ENCODE results near the gene KRT73. TPM values are rescaled to one million over a fixed set of nuclear protein-coding genes. Genes with fewer than 3 reads are reported as not detected.

Gene KRT73
- total and polyA plus RNA-seq, 4 donors, result not detected

DNA sequence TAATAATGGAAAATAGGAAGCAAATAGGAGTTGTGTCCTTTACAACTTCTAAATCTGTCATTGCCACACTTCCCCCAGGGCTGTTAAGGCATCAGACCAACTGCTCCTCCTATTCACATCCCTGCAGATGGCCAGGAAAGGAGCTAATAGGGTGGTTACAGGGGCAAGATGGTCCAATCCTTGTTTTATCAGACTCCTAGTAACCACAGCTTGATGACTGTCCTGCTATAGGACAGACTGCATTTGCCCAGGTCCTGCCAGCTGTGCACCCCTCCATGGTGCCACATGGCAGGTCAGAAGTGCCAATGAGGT is 44.5 kb upstream of the KRT73 start:
- DNase-seq (ENCODE audit: low spot score), result no peak
- Histone ChIP-seq H3K4me3 (ENCODE audit: low read depth in 1 of 3, low read length in 3 of 3) (no peak overlapping the region), H3K4me1 (ENCODE audit: control insufficient read depth in 4 of 4, insufficient read depth in 4 of 4, low read length in 3 of 4) (no peaks in the 10 kb centered on the region), H3K9ac (ENCODE audit: low read depth in 1 of 2, low read length in 2 of 2) (no peak overlapping the region), H3K27me3 (ENCODE audit: control insufficient read depth in 4 of 4, insufficient read depth in 4 of 4, low read length in 3 of 4) (peaks cover 0 to 2% (median 0%) of the 10 kb centered on the region in 4 donors), H3K9me3 (ENCODE audit: control insufficient read depth in 4 of 4, low read length in 3 of 4) (no peaks in the 10 kb centered on the region), H3K36me3 (ENCODE audit: control insufficient read depth in 4 of 4, insufficient read depth in 3 of 4, low read depth in 1 of 4, low read length in 3 of 4) (no peaks in the 10 kb centered on the region), H3K27ac (ENCODE audit: low read depth in 1 of 2, low read length in 2 of 2) (no peak overlapping the region)
- TF ChIP-seq, protein P1, sequence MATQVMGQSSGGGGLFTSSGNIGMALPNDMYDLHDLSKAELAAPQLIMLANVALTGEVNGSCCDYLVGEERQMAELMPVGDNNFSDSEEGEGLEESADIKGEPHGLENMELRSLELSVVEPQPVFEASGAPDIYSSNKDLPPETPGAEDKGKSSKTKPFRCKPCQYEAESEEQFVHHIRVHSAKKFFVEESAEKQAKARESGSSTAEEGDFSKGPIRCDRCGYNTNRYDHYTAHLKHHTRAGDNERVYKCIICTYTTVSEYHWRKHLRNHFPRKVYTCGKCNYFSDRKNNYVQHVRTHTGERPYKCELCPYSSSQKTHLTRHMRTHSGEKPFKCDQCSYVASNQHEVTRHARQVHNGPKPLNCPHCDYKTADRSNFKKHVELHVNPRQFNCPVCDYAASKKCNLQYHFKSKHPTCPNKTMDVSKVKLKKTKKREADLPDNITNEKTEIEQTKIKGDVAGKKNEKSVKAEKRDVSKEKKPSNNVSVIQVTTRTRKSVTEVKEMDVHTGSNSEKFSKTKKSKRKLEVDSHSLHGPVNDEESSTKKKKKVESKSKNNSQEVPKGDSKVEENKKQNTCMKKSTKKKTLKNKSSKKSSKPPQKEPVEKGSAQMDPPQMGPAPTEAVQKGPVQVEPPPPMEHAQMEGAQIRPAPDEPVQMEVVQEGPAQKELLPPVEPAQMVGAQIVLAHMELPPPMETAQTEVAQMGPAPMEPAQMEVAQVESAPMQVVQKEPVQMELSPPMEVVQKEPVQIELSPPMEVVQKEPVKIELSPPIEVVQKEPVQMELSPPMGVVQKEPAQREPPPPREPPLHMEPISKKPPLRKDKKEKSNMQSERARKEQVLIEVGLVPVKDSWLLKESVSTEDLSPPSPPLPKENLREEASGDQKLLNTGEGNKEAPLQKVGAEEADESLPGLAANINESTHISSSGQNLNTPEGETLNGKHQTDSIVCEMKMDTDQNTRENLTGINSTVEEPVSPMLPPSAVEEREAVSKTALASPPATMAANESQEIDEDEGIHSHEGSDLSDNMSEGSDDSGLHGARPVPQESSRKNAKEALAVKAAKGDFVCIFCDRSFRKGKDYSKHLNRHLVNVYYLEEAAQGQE (IDR thresholded peaks at IDR 0.05), result no peak
- TF ChIP-seq RXRA (IDR thresholded peaks at IDR 0.05), result no peak
- TF ChIP-seq, protein P2, sequence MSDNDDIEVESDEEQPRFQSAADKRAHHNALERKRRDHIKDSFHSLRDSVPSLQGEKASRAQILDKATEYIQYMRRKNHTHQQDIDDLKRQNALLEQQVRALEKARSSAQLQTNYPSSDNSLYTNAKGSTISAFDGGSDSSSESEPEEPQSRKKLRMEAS (IDR thresholded peaks at IDR 0.05), result no peak
- TF ChIP-seq, protein P3, sequence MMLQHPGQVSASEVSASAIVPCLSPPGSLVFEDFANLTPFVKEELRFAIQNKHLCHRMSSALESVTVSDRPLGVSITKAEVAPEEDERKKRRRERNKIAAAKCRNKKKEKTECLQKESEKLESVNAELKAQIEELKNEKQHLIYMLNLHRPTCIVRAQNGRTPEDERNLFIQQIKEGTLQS (IDR thresholded peaks at IDR 0.05), result no peak
- TF ChIP-seq, protein P4, sequence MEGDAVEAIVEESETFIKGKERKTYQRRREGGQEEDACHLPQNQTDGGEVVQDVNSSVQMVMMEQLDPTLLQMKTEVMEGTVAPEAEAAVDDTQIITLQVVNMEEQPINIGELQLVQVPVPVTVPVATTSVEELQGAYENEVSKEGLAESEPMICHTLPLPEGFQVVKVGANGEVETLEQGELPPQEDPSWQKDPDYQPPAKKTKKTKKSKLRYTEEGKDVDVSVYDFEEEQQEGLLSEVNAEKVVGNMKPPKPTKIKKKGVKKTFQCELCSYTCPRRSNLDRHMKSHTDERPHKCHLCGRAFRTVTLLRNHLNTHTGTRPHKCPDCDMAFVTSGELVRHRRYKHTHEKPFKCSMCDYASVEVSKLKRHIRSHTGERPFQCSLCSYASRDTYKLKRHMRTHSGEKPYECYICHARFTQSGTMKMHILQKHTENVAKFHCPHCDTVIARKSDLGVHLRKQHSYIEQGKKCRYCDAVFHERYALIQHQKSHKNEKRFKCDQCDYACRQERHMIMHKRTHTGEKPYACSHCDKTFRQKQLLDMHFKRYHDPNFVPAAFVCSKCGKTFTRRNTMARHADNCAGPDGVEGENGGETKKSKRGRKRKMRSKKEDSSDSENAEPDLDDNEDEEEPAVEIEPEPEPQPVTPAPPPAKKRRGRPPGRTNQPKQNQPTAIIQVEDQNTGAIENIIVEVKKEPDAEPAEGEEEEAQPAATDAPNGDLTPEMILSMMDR (IDR thresholded peaks at IDR 0.05; ENCODE audit: low read depth, low read length, missing input control), result no peak
- no peak for TF ChIP-seq YY1 (IDR thresholded peaks at IDR 0.05)
- no peak for TF ChIP-seq RAD21 (IDR thresholded peaks at IDR 0.05)
- TF ChIP-seq HNF4G (IDR thresholded peaks at IDR 0.05), result no peak
- TF ChIP-seq SP1 (IDR thresholded peaks at IDR 0.05), result no peak
- TF ChIP-seq TAF1 (conservative IDR thresholded peaks at IDR 0.05), result no peak
- TF ChIP-seq FOXA1 (IDR thresholded peaks at IDR 0.05), result no peak
- TF ChIP-seq FOXA2 (IDR thresholded peaks at IDR 0.05), result no peak
- no peak for TF ChIP-seq GABPA (IDR thresholded peaks at IDR 0.05 in 1 of 2, conservative IDR thresholded peaks at IDR 0.05 in 1 of 2)

DNA sequence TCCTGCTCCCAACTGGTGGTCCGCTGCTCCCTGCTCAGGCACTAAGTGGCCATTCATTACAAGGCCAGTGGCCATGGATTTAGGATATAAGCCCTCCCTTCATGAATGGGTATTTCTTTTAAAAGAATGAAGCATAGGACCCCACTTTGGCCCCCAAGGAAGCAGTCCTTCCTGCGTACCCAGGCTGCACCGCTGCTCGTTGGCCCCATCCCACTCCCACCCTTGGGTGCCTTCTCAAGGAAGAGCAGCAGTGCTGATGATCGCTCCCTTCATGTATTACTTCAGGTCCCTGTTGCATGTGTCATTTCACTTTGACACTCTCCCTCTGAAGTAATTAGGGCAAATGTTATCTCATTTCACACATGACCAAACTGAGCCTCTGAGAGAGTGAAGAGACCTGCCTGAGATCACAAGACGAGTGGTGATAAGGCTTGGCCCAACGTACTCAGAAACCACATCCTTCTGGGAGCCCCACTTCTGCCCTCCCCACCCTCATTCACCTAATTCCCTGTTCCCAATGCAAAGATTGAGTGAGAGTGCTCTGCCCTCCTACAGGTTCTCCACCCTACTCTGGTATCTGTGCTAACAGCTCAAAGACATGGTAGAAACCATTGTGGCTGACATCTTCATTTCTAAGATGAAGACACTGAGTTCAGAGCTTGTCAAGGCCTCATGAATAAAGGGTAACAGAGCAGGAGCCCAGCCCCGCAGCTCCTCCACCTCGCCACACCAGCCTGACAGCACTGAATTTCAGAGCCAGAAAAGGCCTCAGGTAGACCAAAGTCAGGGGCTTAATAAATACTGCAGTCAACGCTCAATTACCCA is 43.9 kb upstream of the KRT73 start:
- H3K4me1 ChIP-seq (ENCODE audit: control insufficient read depth in 4 of 4, insufficient read depth in 4 of 4, low read length in 3 of 4), result no peaks in the 10 kb centered on the region
- DNase-seq (ENCODE audit: low spot score), result peak; percentile 62
- no peak overlapping the region for H3K4me3 ChIP-seq (ENCODE audit: low read depth in 1 of 3, low read length in 3 of 3)
- H3K27me3 ChIP-seq (ENCODE audit: control insufficient read depth in 4 of 4, insufficient read depth in 4 of 4, low read length in 3 of 4), result no peaks in the 10 kb centered on the region
- no peaks in the 10 kb centered on the region for H3K36me3 ChIP-seq (ENCODE audit: control insufficient read depth in 4 of 4, insufficient read depth in 3 of 4, low read depth in 1 of 4, low read length in 3 of 4)
- no peak overlapping the region for H3K27ac ChIP-seq (ENCODE audit: low read depth in 1 of 2, low read length in 2 of 2)
- H3K9ac ChIP-seq (ENCODE audit: low read depth in 1 of 2, low read length in 2 of 2), result no peak overlapping the region
- TF ChIP-seq RAD21 (IDR thresholded peaks at IDR 0.05) (no peak), FOXA2 (IDR thresholded peaks at IDR 0.05) (no peak), YY1 (IDR thresholded peaks at IDR 0.05) (no peak), TAF1 (conservative IDR thresholded peaks at IDR 0.05) (no peak), GABPA (IDR thresholded peaks at IDR 0.05 in 1 of 2, conservative IDR thresholded peaks at IDR 0.05 in 1 of 2) (no peak), FOXA1 (IDR thresholded peaks at IDR 0.05) (no peak), EGR1 (IDR thresholded peaks at IDR 0.05; ENCODE audit: low read depth in 2 of 2) (no peak), HNF4G (IDR thresholded peaks at IDR 0.05) (no peak), HNF4A (conservative IDR thresholded peaks at IDR 0.05) (no peak)
- TF ChIP-seq, protein P4 (IDR thresholded peaks at IDR 0.05; ENCODE audit: low read depth, low read length, missing input control), result no peak
- TF ChIP-seq, protein P1 (IDR thresholded peaks at IDR 0.05), result no peak
- TF ChIP-seq, protein P2 (IDR thresholded peaks at IDR 0.05), result no peak
- 84% methylated on average over 10 of the region's 10 CpGs for WGBS
- H3K9me3 ChIP-seq (ENCODE audit: control insufficient read depth in 4 of 4, low read length in 3 of 4), result no peaks in the 10 kb centered on the region
